Heart left ventricle (tissue), 16 donors: ENCODE results near the gene SERINC5. TPM values are rescaled to one million over a fixed set of nuclear protein-coding genes. Genes with fewer than 3 reads are reported as not detected.

Experiments used
- ATAC-seq, 4 donors: fragments of 200-7000 bp; cut with Tn5 transposase; one replicate each; pipeline ENCODE4 v1.9.1; 2020 to 2022; ENCODE audit warnings: moderate library complexity in 4 of 4, mild to moderate bottlenecking in 3 of 4, moderate number of reproducible peaks in 1 of 4
- DNase-seq, 5 donors: peaks; one replicate each; pipeline ENCODE4 v3.0.0-alpha.2; 2020
- H3K27ac ChIP-seq, 12 donors: fragments of 200-600 bp; sonication (generic) in 4 of 12; one replicate each; pipeline versions ENCODE4 v1.5.0 to v1.8.0; 2016 to 2022; ENCODE audit warnings: mild to moderate bottlenecking in 2 of 12
- H3K27me3 ChIP-seq, 9 donors: fragments of 200-600 bp; sonication (generic) in 2 of 9; one replicate each; pipeline versions ENCODE4 v1.5.1 to v1.8.0; 2016 to 2022; ENCODE audit warnings: mild to moderate bottlenecking in 3 of 9
- H3K36me3 ChIP-seq, 9 donors: fragments of 200-600 bp; sonication (generic) in 2 of 9; one replicate each; pipeline versions ENCODE4 v1.5.0 to v1.8.0; 2018 to 2022; ENCODE audit warnings: mild to moderate bottlenecking in 2 of 9
- H3K4me1 ChIP-seq, 12 donors: fragments of 200-600 bp; sonication (generic) in 4 of 12; one replicate each; pipeline versions ENCODE4 v1.5.0 to v1.8.0; 2016 to 2022; ENCODE audit warnings: mild to moderate bottlenecking in 3 of 12
- H3K4me3 ChIP-seq, 12 donors: fragments of 200-600 bp; sonication (generic) in 4 of 12; one replicate each; pipeline versions ENCODE4 v1.5.0 to v1.8.0; 2017 to 2022; ENCODE audit warnings: mild to moderate bottlenecking in 9 of 12, moderate library complexity in 4 of 12
- H3K9me3 ChIP-seq, 12 donors: fragments of 200-600 bp; sonication (generic) in 4 of 12; one replicate each; pipeline versions ENCODE4 v1.5.0 to v1.8.0; 2016 to 2022; ENCODE audit warnings: mild to moderate bottlenecking in 1 of 12
- CTCF ChIP-seq, 12 donors: fragments of 200-600 bp; sonication (generic) in 4 of 12; IDR thresholded peaks; one replicate each; pipeline versions ENCODE4 v1.5.0 to v1.8.0; 2018 to 2022; ENCODE audit warnings: antibody characterized with exemption in 12 of 12, mild to moderate bottlenecking in 5 of 12
- POLR2A ChIP-seq, 2 donors: fragments of 450-650 bp; IDR thresholded peaks; one replicate each; pipeline ENCODE4 v1.6.1; 2017; ENCODE audit warnings: antibody characterized with exemption in 2 of 2, mild to moderate bottlenecking in 2 of 2, moderate library complexity in 2 of 2
- WGBS, 4 donors: extraction: QIAGEN DNeasy Blood & Tissue Kit in 2 of 4; methylation state at CpG; one replicate each; pipeline versions ENCODE4 v1.1.5 to v1.1.7; 2013 to 2018; 5-methylcytosine and 5-hydroxymethylcytosine counted together
- intact Hi-C, 10 donors: fragments of 100-400 bp; cut with DNase I; formaldehyde crosslinking; loops; one replicate each; pipeline versions ENCODE4 v1.11.1 to v1.14.2; 2022
- polyA plus RNA-seq, 2 donors: library from polyadenylated mRNA; stranded (reverse); fragments of 200-250 nt; gene quantifications; one replicate each; pipeline ENCODE4 v1.2.3, GENCODE V29; 2013
- total RNA-seq, 9 donors: library from RNA; depleted of rRNA in 2 of 9; stranded (reverse); fragments of >200 nt in 2 of 9; fragmentation: NEBNext Ultra II Directional in 3 of 9; extraction: Animal tissue kit (Norgen Biotek cat#: 25700) in 3 of 9; gene quantifications; one replicate each; pipeline versions ENCODE4 v1.1.0 to v1.2.4, GENCODE V29; 2016 to 2023
- donor health status: ischemic (EF 13 %, LVEDD 7.1; RV severe dilation, severe dysfunction).
- donor health status: healthy with polysubstance abuse.
- donor health status: DM: no; HTN: yes; CAD: no.
- donor health status: DM: no; HTN: no; CAD: no.
- donor health status: ischemic (EF 25% LVEDD 6.9; RV normal size, moderate dysfunction).
- donor health status: ischemic (EF 25% LVEDD 5.7; RV mildly dilated, moderate dysfunction).
- donor health status: healthy.
- donor health status: DM: yes; HTN: yes; CAD: no.
- donor health status: ischemic (EF 35%, LVEDD 5.7; RV mildly dilated, moderate dysfunction).
- donor health status: nonischemic (EF 11% LVEDD 7.7; RV severe dilation, severe dysfunction).
- donor health status: DM: yes; HTN: yes; CAD: no.
- donor health status: PGD.
- donor health status: ischemic (EF 29% LVEDD 5.4; RV normal size, mild dysfunction).
- donor health status: nonischemic (EF 23%, LVEDD 6.1; RV moderate dilation, normal function).

SERINC5 gene
- total and polyA plus RNA-seq, 11 donors: 3.2 to 25.9 (median 13.5) TPM

GRCh38 chr5:80299601-80300000, 43.8 kb upstream of the SERINC5 start:
- no peaks in the 10 kb centered on the region for H3K36me3 ChIP-seq
- H3K9me3 ChIP-seq: no peaks in the 10 kb centered on the region
- intact Hi-C loops: no loop called here
- DNase-seq (no peak), ATAC-seq (no peak)
- H3K27ac ChIP-seq: no peak overlapping the region
- no peaks in the 10 kb centered on the region for H3K4me1 ChIP-seq
- H3K4me3 ChIP-seq: no peak overlapping the region
- no peaks in the 10 kb centered on the region for H3K27me3 ChIP-seq
- 90 to 95% (median 92%) methylated on average over 8 of the region's 8 CpGs for WGBS, 4 donors
- TF ChIP-seq CTCF (IDR thresholded peaks at IDR 0.05): no peak
- TF ChIP-seq POLR2A (IDR thresholded peaks at IDR 0.05): no peak

- H3K27me3 ChIP-seq: no peaks in the 10 kb centered on the region
- TF ChIP-seq CTCF (IDR thresholded peaks at IDR 0.05): no peak
- no peak for TF ChIP-seq POLR2A (IDR thresholded peaks at IDR 0.05)
- no peaks in the 10 kb centered on the region for H3K9me3 ChIP-seq
- intact Hi-C loops: no loop called here
- 65 to 78% (median 69%) methylated on average over 6 of the region's 6 CpGs for WGBS, 4 donors
- no peaks in the 10 kb centered on the region for H3K36me3 ChIP-seq
- no peak overlapping the region for H3K4me3 ChIP-seq
- DNase-seq (no peak), ATAC-seq (no peak)
- H3K4me1 ChIP-seq: no peaks in the 10 kb centered on the region
- H3K27ac ChIP-seq: no peak overlapping the region
These were observed 40.3 kb upstream of the SERINC5 start for GRCh38 chr5:80296121-80296520.

GRCh38 chr5:80291761-80292160, 35.9 kb upstream of the SERINC5 start:
- Histone ChIP-seq H3K36me3 (no peaks in the 10 kb centered on the region), H3K27ac (no peak overlapping the region), H3K9me3 (no peaks in the 10 kb centered on the region), H3K4me3 (no peak overlapping the region), H3K4me1 (no peaks in the 10 kb centered on the region), H3K27me3 (no peaks in the 10 kb centered on the region)
- WGBS, 4 donors: 77 to 85% (median 81%) methylated on average over 8 of the region's 8 CpGs
- ATAC-seq: no peak
- TF ChIP-seq POLR2A (IDR thresholded peaks at IDR 0.05): no peak
- no peak for TF ChIP-seq CTCF (IDR thresholded peaks at IDR 0.05)
- no peak for DNase-seq
- intact Hi-C loops: no loop called here

GRCh38 chr5:80289320-80289719, 33.5 kb upstream of the SERINC5 start:
- Histone ChIP-seq H3K27me3 (no peaks in the 10 kb centered on the region), H3K27ac (no peak overlapping the region), H3K36me3 (no peaks in the 10 kb centered on the region), H3K4me3 (no peak overlapping the region), H3K9me3 (no peaks in the 10 kb centered on the region), H3K4me1 (no peaks in the 10 kb centered on the region)
- TF ChIP-seq POLR2A (IDR thresholded peaks at IDR 0.05) (no peak), CTCF (IDR thresholded peaks at IDR 0.05) (no peak)
- intact Hi-C loops: no loop called here
- WGBS, 4 donors: 88 to 100% (median 97%) methylated on average over 2 of the region's 2 CpGs
- no peak for DNase-seq
- no peak for ATAC-seq
